NCI-H2227 treated with DMSO at 0.1 percent for 48 hours (cell line): ENCODE data around the gene ABHD2.
"Not testable (repeated sequence)": the region's sequence is repeated elsewhere in the genome, so short reads cannot be mapped to it uniquely, and the experiment has no call there.

Experiments
- DNase-seq: peaks from one replicate; lab custom pipeline; 2025; lab: John Stamatoyannopoulos, UW

The ABHD2 gene

GRCh38 chr15:89139613-89140499, 51.6 kb downstream of the ABHD2 start:
- DNase-seq = no peak

DNA sequence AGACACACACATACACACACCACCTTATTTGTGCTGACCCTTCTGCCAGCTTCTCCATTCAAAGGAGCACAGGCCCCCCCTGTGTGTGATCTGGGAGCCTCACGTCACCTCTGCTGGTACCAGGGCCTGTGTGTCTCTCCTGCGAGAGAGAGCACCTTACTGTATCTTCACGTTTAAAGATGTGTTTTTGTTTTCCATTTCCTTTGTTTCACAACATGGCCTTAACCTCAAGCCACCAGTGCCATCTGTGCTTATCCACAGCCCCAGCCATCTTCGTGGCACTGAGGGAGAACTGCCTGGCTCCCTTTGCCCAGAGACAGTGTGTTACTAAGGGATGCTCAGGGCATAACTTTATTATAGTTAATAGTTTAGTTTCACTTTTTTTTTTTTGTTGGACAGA, 52.3 kb downstream of the ABHD2 start:
- no peak for DNase-seq

DNA sequence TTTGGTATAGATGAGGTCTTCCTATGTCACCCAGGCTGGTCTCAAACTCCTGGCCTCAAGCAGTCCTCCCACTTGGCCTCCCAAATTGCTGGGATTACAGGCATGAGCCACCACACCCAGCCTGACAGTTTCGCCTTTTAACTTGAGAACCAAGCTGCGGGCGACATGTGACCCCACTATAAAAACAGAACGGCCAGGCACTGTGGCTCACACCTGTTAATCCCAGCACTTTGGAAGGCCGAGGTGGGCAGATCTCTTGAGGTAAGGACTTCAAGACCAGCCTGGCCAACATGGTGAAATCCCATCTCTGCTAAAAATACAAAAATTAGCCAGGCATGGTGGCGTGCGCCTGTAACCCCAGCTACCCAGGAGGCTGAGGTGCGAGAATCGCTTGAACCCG, 52.9 kb downstream of the ABHD2 start:
- DNase-seq = not testable (repeated sequence)

DNA sequence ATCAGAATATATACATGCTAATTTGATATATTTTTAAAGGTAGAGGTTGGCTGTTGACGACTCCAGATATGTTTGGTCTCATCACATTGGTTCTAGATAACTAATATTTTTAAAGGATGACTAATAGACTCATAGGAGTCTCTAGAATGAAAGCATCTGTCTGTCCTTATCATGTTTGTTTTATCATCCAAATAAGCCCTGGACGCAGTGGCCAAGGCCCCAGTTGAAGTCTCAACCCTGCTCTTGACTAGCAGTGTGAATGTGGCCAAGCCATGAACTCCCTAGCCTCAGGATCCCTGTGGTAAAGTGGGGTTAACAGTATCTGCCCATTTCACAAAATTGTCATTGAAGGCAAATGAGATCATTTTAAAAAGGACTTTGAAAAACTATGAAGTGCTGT, 53.6 kb downstream of the ABHD2 start:
- no peak for DNase-seq

DNA sequence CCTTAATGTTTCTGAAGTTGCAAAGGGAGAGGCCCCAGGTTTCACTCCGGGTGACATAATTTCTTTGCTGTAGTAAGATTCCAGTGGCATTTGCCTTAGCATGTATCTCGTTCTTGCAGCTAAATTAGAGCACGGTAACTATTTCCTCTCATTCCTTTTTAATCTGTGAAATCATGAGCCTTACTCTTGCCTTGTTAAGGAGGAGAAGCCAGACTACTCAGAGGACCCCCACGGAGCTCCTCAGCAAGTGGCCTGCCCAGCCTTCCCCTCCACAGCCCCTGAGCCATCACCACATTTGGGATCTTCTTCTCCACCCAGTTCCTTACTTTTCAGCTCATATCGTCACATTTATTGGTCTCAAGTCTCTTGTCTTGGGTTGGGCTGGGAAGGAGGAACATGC, 54.2 kb downstream of the ABHD2 start:
- no peak for DNase-seq

GRCh38 chr15:89143503-89144162, 55.4 kb downstream of the ABHD2 start:
- no peak for DNase-seq

- no peak for DNase-seq
These were observed 56.2 kb downstream of the ABHD2 start for GRCh38 chr15:89144491-89144890.

- no peak for DNase-seq
These were observed 58.1 kb downstream of the ABHD2 start for GRCh38 chr15:89146366-89146765.

- DNase-seq = no peak
These were observed 59.9 kb downstream of the ABHD2 start for GRCh38 chr15:89148126-89148525.

GRCh38 chr15:89149501-89150101, 61.3 kb downstream of the ABHD2 start:
- no peak for DNase-seq

DNA sequence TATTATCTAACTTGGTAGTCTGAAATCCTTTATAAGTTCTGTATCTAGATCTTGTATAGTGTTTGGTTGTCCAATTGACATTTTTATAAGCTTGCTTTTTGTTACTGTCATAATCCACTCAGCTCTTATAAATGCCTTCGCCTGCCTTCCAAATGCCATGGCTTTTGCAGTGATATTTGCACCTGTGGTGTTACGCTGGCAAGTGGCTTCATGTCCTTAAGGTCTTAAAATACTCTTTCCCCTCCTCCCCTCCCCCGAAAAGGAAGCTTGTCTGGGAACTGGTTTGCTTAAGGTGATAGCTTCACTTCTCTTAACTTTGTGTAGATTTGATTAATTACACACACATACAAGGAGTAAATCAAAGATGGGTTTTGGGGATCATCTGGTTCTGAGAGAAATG, 62.0 kb downstream of the ABHD2 start:
- no peak for DNase-seq

GRCh38 chr15:89150762-89151664, 62.8 kb downstream of the ABHD2 start:
- DNase-seq = no peak

DNA sequence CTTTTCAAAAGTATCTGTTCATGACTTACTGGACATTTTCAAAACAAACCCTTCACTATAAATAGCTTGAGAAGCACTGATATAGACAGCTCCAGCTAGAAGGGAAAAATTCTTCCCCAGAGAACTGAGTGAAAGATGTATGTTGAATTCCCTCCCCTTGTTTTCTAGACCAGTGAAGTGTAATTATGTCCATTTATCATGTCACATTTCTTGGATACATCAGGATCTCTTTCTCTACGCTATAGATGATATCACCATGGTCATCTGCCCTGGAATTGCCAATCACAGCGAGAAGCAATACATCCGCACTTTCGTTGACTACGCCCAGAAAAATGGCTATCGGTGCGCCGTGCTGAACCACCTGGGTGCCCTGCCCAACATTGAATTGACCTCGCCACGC, 66.9 kb downstream of the ABHD2 start:
- DNase-seq = no peak

DNA sequence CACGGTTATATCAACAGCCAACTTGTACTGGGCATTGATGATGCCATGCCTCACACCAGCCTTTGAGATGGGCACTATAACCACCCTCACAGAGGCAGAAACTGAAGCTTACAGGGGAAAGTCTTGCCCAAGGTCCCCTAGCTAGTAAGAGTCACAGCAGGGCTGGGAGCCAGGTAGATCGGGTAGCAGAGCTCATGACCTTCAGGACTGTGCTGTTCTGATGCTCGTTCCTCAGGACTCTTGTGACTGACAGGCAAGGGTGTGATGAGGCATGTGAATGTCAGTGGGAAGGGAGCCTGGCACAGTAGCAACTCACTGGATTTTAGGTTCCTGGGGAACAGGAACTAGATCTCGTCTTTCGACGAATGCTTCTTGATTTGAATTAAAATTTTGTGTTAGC, 67.4 kb downstream of the ABHD2 start:
- no peak for DNase-seq

DNA sequence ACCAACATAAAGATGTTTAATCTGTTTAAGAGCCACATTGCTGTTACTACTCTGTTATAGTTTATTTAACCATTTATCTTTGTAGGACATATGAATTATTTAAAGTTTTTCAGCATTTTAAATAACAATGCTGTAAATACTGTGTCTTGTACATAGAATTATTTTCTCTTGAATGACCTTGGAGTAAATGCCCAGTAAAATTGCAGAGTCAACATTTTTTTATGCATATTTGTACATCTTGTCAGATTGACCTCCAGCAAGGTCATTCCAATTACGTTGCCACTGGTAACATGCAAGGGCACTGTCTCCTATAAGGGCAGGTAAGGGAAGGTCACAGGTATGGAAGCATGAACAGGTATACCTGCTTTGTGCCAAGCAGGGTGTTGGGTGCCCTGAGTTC, 68.8 kb downstream of the ABHD2 start:
- DNase-seq = no peak

DNA sequence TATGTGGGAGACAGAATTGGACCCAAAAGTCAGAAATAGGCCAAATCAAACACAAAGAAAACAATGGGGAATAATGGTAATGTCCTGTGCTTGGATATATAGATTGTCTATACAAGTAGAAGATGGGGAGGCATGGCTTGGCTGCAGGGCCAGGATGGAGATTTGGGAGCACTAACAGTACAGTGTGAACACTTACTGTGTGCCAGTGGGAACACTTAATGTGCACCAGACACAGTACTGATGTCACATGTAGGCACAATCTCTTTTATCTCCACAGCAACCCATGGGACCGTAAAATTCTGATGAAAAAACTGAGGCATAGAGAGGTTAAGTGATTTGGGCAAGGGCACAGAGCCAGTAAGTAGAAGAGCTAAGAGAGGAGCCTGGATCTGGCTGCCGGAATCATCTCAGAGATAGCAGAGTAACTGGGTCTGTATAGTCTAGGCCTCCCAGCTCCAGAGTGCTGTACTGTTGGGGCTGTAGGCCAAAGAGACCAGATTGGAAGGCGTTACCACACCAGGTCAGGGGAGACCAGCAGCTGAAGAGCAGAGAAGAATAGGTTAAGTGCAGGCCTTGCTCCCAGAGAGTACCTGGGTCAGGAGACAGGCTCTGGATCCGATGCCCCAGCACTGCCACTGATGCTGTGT, 69.8 kb downstream of the ABHD2 start:
- no peak for DNase-seq

- DNase-seq = no peak
These were observed 73.4 kb downstream of the ABHD2 start for GRCh38 chr15:89161666-89162065.

- no peak for DNase-seq
These were observed 75.2 kb downstream of the ABHD2 start for GRCh38 chr15:89163271-89164055.

GRCh38 chr15:89164712-89165211, 76.5 kb downstream of the ABHD2 start:
- no peak for DNase-seq

- DNase-seq = no peak
These were observed 77.4 kb downstream of the ABHD2 start for GRCh38 chr15:89165677-89166076.
